Measurements from ENCODE around the gene APMAP. TPM values are rescaled to one million over a fixed set of nuclear protein-coding genes. Genes with fewer than 3 reads are reported as not detected.

Gene APMAP
- total and polyA plus RNA-seq, 4 donors, result 132 to 378 (median 234) TPM

DNA sequence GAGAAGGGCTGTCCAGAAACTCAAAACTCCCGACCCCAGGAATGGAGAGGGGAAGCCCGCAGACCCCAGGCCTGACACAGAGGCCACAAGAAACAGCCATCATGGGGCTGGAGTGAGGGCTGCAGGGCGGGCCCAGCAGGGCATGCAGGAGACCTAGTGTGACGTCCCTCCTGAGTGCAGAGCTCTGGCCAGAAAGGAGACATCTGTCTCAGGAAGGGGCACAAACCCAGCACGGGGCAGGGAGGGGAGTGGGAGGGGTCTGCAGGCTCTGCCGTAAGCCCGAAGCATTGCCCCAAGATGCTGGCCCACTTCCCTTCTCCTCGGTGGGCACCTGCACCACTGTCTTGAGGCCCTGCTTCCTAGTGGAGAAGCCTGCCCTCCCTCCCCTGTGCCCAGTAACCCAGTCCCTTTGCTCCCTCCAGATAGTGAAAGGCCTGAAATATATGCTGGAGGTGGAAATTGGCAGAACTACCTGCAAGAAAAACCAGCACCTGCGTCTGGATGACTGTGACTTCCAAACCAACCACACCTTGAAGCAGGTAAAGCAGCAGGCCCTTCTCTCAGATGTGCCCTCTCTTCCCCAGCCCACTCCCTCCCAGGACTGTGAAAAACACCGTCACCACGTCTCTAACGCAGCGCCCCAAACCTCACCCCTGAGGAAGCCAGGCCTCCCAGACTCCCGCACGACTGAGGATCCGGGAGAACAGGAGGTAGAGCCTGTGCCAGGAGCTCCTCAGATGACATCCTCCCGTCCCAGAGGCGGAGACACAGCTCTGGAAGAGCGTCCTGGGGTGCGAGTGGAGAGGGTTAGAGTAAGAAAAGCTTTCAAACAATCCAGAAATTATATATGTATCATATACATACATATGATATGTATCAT is 33.8 kb downstream of the APMAP start:
- no peak overlapping the region for H3K9ac ChIP-seq (ENCODE audit: low read depth in 1 of 2, low read length in 2 of 2)
- no peak for TF ChIP-seq TAF1 (conservative IDR thresholded peaks at IDR 0.05)
- no peak for TF ChIP-seq FOXA2 (IDR thresholded peaks at IDR 0.05)
- no peak for TF ChIP-seq FOXA1 (IDR thresholded peaks at IDR 0.05)
- no peak for TF ChIP-seq SP1 (IDR thresholded peaks at IDR 0.05)
- TF ChIP-seq, protein P1, sequence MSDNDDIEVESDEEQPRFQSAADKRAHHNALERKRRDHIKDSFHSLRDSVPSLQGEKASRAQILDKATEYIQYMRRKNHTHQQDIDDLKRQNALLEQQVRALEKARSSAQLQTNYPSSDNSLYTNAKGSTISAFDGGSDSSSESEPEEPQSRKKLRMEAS (IDR thresholded peaks at IDR 0.05), result no peak
- TF ChIP-seq ATF3 (IDR thresholded peaks at IDR 0.05), result no peak
- TF ChIP-seq, protein P2, sequence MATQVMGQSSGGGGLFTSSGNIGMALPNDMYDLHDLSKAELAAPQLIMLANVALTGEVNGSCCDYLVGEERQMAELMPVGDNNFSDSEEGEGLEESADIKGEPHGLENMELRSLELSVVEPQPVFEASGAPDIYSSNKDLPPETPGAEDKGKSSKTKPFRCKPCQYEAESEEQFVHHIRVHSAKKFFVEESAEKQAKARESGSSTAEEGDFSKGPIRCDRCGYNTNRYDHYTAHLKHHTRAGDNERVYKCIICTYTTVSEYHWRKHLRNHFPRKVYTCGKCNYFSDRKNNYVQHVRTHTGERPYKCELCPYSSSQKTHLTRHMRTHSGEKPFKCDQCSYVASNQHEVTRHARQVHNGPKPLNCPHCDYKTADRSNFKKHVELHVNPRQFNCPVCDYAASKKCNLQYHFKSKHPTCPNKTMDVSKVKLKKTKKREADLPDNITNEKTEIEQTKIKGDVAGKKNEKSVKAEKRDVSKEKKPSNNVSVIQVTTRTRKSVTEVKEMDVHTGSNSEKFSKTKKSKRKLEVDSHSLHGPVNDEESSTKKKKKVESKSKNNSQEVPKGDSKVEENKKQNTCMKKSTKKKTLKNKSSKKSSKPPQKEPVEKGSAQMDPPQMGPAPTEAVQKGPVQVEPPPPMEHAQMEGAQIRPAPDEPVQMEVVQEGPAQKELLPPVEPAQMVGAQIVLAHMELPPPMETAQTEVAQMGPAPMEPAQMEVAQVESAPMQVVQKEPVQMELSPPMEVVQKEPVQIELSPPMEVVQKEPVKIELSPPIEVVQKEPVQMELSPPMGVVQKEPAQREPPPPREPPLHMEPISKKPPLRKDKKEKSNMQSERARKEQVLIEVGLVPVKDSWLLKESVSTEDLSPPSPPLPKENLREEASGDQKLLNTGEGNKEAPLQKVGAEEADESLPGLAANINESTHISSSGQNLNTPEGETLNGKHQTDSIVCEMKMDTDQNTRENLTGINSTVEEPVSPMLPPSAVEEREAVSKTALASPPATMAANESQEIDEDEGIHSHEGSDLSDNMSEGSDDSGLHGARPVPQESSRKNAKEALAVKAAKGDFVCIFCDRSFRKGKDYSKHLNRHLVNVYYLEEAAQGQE (IDR thresholded peaks at IDR 0.05), result no peak
- no peak for TF ChIP-seq HNF4A (conservative IDR thresholded peaks at IDR 0.05)
- no peak for TF ChIP-seq YY1 (IDR thresholded peaks at IDR 0.05)
- TF ChIP-seq ZBTB33 (IDR thresholded peaks at IDR 0.05), result no peak
- TF ChIP-seq RXRA (IDR thresholded peaks at IDR 0.05), result no peak
- TF ChIP-seq RAD21 (IDR thresholded peaks at IDR 0.05), result no peak
- H3K4me1 ChIP-seq (ENCODE audit: control insufficient read depth in 4 of 4, insufficient read depth in 4 of 4, low read length in 3 of 4), result peaks cover 0 to 7% (median 5%) of the 10 kb centered on the region in 4 donors
- 91% methylated on average over 20 of the region's 20 CpGs for WGBS
- no peak overlapping the region for H3K4me3 ChIP-seq (ENCODE audit: low read depth in 1 of 3, low read length in 3 of 3)
- peak; percentile 28 for DNase-seq (ENCODE audit: low spot score)
- H3K9me3 ChIP-seq (ENCODE audit: control insufficient read depth in 4 of 4, low read length in 3 of 4), result no peaks in the 10 kb centered on the region
- peaks cover 29 to 68% (median 63%) of the 10 kb centered on the region in 4 donors for H3K36me3 ChIP-seq (ENCODE audit: control insufficient read depth in 4 of 4, insufficient read depth in 3 of 4, low read depth in 1 of 4, low read length in 3 of 4)
- H3K27me3 ChIP-seq (ENCODE audit: control insufficient read depth in 4 of 4, insufficient read depth in 4 of 4, low read length in 3 of 4), result no peaks in the 10 kb centered on the region
- H3K27ac ChIP-seq (ENCODE audit: low read depth in 1 of 2, low read length in 2 of 2), result no peak overlapping the region

- no peaks in the 10 kb centered on the region for H3K9me3 ChIP-seq (ENCODE audit: control insufficient read depth in 4 of 4, low read length in 3 of 4)
- DNase-seq (ENCODE audit: low spot score), result peak; percentile 26
- H3K9ac ChIP-seq (ENCODE audit: low read depth in 1 of 2, low read length in 2 of 2), result no peak overlapping the region
- WGBS, result 95% methylated on average over 18 of the region's 18 CpGs
- peaks cover 0 to 19% (median 13%) of the 10 kb centered on the region in 4 donors for H3K4me1 ChIP-seq (ENCODE audit: control insufficient read depth in 4 of 4, insufficient read depth in 4 of 4, low read length in 3 of 4)
- H3K27ac ChIP-seq (ENCODE audit: low read depth in 1 of 2, low read length in 2 of 2), result no peak overlapping the region
- no peak overlapping the region for H3K4me3 ChIP-seq (ENCODE audit: low read depth in 1 of 3, low read length in 3 of 3)
- H3K27me3 ChIP-seq (ENCODE audit: control insufficient read depth in 4 of 4, insufficient read depth in 4 of 4, low read length in 3 of 4), result no peaks in the 10 kb centered on the region
- peaks cover 22 to 55% (median 50%) of the 10 kb centered on the region in 4 donors for H3K36me3 ChIP-seq (ENCODE audit: control insufficient read depth in 4 of 4, insufficient read depth in 3 of 4, low read depth in 1 of 4, low read length in 3 of 4)
- no peak for TF ChIP-seq EGR1 (IDR thresholded peaks at IDR 0.05; ENCODE audit: low read depth in 2 of 2)
- TF ChIP-seq, protein P1 (IDR thresholded peaks at IDR 0.05), result no peak
Observed at GRCh38 chr20:24957326-24958016, 35.1 kb downstream of the APMAP start.

All from liver (tissue), 9 donors.